NCI-H2107 (cell line): ENCODE results near the gene TSSC4.

Experiments used
- DNase-seq: peaks from one replicate; lab custom pipeline; 2025; lab: John Stamatoyannopoulos, UW

TSSC4 gene

GRCh38 chr11:2401436-2401984 is 960 bp downstream of the TSSC4 start:
- DNase-seq = no peak

DNA sequence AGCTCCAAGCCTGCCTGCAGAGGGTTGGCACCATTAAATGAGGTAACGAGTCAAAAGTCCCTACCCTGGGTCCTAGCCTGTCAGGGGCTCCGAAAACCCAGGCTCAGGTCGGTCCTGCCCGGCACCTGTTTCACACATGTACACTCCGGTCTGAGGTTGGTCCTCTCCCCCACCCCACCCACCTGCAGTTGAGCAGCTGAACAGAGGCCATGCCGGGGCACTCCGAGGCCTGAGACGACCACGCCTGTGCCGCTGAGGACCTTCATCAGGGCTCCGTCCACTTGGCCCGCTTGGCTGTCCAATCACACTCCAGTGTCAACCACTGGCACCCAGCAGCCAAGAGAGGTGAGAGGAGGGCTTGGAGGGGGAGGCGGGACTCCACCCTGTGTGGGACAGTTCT is 1.6 kb downstream of the TSSC4 start:
- no peak for DNase-seq

- no peak for DNase-seq
These were observed 2.5 kb downstream of the TSSC4 start for GRCh38 chr11:2402890-2403645.

- DNase-seq = no peak
These were observed 4.2 kb downstream of the TSSC4 start for GRCh38 chr11:2404735-2405196.

DNA sequence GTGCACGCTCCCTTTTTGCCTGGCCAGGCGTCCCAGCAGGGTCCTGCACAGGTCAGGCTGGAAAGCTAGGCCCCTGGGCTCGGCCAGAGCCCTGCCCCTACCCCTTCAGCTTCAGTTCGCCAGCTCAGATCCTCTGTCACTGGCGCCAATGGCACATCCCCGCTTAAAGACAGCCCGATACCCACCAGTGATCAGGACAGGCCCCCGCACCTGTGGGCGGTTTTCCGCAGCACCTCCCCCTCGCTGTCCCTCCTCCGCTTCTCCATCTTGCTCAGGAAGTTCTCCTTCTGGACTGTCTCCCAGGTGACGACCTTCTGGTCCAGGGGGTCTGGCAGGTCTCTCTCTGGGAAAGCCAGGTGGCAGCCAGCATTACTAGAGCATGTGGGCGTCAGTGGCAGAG is 5.9 kb downstream of the TSSC4 start:
- DNase-seq = no peak

GRCh38 chr11:2406878-2407410 is 6.4 kb downstream of the TSSC4 start:
- no peak for DNase-seq

- DNase-seq = no peak
These were observed 8.1 kb downstream of the TSSC4 start for GRCh38 chr11:2408671-2409070.

GRCh38 chr11:2409126-2409525 is 8.6 kb downstream of the TSSC4 start:
- no peak for DNase-seq

GRCh38 chr11:2409611-2410468 is 9.3 kb downstream of the TSSC4 start:
- DNase-seq = no peak

GRCh38 chr11:2410616-2411015 is 10.1 kb downstream of the TSSC4 start:
- DNase-seq = no peak

DNA sequence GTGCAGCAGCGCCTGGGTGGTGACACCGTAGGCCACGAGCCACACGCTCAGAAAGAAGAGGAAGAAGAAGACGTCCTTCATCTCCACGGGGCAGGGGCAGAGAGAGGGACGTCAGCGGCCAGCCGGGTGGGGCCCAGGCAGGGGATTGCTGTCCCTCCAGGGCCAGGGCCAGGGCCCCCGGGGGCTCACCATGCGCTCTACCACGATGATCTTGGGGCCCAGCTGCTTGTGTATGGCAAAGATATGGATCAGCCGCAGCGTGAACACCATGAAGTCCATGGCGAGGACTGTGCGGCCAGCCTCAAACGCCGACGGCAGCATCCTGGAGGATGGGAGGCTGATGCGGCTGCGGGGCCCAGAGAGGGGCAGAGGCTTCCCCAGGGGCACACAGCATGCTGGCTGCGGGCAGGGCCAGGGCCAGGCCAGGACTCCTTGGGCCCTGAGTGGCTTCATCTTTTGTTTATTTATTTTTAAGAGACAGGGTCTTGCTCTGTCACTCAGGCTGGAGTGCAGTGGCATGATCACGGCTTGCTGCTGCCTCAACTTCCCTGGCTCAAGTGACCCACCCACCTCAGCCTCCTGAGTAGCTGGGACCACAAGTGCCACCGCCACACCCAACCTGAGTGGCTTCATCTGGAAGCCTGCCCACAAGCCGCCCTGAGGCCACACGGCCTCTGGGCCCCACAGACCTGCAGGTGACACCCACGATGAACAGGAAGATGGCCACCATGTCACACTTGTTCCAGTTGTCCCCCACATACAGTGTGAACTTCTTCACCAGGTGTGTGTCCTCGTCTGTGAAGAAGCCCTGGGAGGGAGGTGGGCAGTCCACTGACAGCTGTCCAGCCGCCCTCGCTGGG is 11.1 kb downstream of the TSSC4 start:
- DNase-seq = no peak

DNA sequence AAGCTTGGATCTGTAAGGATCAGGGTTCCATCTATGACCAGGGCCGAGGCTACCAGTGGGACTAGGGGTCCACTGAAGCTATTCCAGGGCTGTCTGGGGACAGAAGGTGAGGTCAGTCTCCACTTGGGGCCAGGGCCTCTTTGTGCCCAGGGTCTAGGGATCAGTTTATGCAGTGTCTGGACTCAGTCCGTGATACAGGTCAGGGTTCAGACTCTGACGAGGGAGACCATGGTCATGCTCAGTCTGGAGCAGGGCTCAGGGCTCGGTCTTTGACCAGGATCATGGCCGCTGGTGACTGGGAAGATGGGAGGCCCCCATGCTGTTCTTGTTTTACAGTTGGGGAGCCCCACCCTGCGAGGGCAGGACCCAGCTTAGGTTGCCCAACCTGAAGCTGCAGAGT is 11.8 kb downstream of the TSSC4 start:
- DNase-seq = no peak

DNA sequence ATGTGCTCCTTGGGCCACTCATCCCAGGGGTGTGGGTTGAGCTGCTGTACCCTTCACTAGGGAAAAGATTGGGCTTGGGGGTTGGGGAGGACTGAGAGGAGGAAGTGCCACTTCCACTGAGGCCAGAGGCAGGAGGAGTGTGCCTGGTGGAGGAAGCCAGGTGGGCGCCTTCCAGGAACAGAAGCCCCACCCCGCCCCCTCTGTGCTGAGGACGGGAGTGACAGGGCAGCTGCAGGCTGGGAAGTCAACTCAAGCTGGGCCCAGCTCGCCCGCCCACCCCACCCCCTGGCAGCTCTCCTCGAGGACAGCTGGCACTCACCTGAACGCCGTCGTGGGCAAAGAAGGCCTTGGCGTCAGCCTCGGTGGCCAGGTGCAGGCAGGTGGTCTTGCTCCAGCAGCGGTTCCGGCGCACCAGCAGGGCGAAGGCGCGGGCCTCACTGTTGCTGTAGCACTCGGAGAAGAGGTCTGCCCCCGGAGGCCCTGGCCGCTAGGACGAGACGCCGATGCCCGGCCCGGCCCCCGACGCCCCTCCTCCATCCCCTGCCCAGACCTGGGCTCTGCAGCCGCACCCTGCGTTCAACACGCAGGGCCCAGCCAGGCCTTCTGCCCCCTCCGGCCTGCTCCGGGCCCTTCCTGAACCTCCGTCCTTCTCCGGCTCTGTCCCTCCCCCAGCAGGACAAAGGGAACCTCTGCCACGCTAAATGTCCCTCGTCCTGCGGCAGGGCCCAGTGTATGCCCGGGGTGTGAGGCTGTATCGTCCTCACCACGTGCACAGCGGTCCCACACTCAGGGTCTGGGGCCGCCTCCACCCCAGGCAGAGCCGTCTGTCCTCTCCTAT is 13.4 kb downstream of the TSSC4 start:
- no peak for DNase-seq

DNA sequence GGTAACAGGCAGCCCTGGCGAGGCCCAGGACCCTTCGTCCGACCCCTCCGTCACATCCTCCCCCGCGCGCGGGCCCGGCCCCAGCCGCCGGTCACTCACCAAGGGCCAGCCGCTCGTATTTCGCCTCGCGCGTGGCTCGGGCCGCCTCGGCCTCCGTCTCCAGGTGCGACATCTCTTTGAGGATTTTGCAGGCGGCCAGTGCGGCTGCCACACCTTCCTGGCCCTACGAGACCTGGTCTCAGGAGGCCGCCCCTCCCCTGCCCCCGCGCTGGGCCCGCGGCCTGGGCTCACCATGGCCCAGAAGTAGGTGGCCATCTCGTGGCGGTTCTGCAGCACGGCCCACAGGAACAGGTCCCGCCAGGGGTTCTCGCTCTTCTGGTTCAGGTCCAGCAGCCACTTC is 14.1 kb downstream of the TSSC4 start:
- no peak for DNase-seq

GRCh38 chr11:2415171-2415570 is 14.6 kb downstream of the TSSC4 start:
- no peak for DNase-seq

- no peak for DNase-seq
These were observed 15.2 kb downstream of the TSSC4 start for GRCh38 chr11:2415601-2416380.

DNA sequence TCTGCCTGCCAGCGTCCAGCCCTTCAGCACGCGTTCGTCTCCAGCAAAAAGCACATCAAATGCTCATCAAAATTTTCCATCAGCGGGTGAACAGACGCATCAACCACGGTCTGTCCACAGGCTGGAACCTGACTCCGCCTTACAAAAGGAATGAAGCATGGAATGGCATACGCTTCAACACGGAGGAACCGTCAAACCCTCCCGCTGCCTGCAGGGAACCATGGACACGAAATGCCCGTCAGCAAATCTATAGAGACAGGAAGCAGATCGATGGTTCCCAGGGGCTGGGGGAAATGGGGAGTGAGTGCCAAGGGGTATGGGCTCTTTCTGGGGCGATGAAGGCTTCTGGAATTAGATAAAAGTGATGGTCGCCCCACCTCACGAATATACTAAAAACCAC is 16.2 kb downstream of the TSSC4 start:
- DNase-seq = no peak

DNA sequence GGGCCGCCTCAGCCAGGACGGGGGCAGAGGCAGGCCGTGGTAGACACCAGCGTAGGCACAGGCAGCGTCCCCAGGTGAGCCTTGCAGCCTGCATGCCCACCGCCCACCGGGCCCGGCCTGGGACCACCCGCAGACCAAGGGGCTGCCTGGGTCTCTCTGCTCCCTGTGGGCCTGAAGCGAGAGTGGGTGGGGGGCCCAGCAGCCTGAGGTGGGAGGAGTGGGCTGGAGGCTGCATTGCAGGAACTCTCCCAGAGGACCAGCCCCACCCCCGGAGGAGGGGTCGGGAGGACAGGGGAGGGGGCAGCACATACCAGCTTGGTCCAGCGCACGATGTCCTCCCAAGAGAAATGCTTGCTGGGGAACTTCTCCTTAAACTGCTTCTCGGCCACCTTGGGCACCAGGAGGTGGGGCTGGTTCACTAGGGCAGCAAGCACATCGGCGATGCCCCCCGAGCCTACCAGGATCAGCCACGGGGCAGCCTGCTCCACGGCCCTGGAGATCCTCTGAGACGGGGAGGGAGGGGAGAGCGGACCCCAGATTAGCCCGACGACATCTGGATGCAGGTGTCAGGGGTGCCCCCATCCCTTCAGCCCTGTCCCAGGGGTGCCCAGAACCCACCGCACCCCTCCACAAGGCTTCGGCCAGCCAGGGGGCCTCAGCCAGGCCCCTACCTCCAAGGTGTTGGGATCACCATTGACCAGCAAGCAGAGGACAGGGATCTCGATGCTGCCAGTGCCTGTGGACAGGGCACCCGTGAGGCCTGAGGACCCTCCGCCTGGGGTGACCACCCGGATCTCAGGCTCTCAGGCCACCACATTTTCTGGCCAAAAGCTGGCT is 17.5 kb downstream of the TSSC4 start:
- no peak for DNase-seq

- no peak for DNase-seq
These were observed 18.3 kb downstream of the TSSC4 start for GRCh38 chr11:2418693-2419360.
